Measurements from ENCODE around the gene RERE. TPM values are rescaled to one million over a fixed set of nuclear protein-coding genes. Genes with fewer than 3 reads are reported as not detected.

RERE gene
- total RNA-seq, 4 donors from 2014 or later, result 51.2 to 1,226 (median 253) TPM

DNA sequence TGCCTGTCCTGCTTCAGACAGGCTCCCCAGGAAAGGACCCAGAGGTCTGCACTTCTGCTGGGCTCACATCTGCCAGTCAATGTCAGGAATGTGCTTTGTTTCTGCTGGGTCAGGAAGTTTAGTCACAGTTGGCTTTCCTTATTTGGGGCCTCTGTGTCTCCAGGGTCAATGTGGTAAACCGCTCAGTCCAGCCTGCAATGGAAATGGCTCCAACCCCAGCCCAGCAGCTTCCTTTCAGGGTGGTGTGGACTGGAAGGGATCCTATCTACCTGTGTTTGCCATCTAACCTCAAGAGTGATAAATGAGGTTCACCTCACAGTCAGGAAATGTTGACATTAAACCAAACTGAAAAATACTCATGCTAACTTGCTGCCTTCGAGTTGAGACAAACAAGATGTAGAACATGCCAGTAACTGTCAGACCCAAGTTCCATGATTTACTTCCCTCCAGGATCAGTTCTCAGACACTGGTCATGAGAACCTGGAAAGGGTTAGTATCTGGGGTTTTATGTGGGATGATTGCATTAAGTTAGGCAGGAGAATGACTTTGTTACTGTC lies 40.8 kb upstream of the RERE start:
- Histone ChIP-seq H3K27ac (peak overlapping the region; percentile 30), H3K4me1 (no peaks in the 10 kb centered on the region), H3K9me3 (no peaks in the 10 kb centered on the region), H3K4me3 (no peak overlapping the region), H3K27me3 (no peaks in the 10 kb centered on the region), H3K36me3 (no peaks in the 10 kb centered on the region)
- TF ChIP-seq POLR2A (IDR thresholded peaks at IDR 0.05), result no peak
- TF ChIP-seq, protein P1, sequence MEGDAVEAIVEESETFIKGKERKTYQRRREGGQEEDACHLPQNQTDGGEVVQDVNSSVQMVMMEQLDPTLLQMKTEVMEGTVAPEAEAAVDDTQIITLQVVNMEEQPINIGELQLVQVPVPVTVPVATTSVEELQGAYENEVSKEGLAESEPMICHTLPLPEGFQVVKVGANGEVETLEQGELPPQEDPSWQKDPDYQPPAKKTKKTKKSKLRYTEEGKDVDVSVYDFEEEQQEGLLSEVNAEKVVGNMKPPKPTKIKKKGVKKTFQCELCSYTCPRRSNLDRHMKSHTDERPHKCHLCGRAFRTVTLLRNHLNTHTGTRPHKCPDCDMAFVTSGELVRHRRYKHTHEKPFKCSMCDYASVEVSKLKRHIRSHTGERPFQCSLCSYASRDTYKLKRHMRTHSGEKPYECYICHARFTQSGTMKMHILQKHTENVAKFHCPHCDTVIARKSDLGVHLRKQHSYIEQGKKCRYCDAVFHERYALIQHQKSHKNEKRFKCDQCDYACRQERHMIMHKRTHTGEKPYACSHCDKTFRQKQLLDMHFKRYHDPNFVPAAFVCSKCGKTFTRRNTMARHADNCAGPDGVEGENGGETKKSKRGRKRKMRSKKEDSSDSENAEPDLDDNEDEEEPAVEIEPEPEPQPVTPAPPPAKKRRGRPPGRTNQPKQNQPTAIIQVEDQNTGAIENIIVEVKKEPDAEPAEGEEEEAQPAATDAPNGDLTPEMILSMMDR (IDR thresholded peaks at IDR 0.05), result no peak
- DNase-seq, result no peak
- intact Hi-C loops (cut with DNase I; ENCODE audit: low total_unique reads), result no loop called here

DNA sequence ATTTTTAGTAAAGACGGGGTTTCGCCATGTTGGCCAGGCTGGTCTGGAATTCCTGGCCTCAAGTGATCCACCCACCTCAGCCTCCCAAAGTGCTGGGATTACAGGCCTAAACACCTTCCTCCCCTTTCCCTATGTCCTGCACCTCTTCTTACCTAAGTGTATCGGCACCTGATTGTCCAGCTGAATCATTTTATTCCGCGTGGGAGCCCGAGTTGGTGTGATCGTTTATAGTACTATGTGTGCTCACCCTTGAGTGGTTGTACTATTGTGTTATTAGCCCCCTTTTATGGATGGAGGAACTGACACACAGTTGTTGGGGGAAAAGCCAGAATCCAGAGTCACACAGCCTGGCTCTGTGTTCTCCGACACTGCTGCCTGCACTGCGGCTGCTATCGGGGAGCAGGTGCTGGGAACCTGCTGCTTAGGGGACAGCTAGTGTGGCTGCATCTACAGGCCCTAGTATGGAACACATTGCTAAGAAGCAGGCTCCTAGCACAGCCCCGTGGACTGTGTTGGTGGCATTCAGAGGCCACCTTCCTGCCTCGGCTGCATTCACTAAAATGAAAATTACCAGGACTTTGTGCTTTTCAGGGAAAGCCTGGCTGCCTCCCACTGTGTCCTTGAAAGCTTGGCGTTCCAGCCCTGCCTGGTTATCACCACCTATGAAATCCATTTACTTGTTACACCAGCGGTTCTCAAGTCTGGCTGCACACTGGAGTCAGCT lies 39.4 kb upstream of the RERE start:
- no peak for TF ChIP-seq POLR2A (IDR thresholded peaks at IDR 0.05)
- TF ChIP-seq, protein P1 (IDR thresholded peaks at IDR 0.05), result no peak
- Histone ChIP-seq H3K4me1 (no peaks in the 10 kb centered on the region), H3K36me3 (no peaks in the 10 kb centered on the region), H3K9me3 (no peaks in the 10 kb centered on the region), H3K27me3 (no peaks in the 10 kb centered on the region), H3K27ac (no peak overlapping the region), H3K4me3 (no peak overlapping the region)
- no peak for DNase-seq
- intact Hi-C loops (cut with DNase I; ENCODE audit: low total_unique reads), result no loop called here

- Histone ChIP-seq H3K4me3 (no peak overlapping the region), H3K27ac (no peak overlapping the region), H3K36me3 (no peaks in the 10 kb centered on the region), H3K27me3 (no peaks in the 10 kb centered on the region), H3K9me3 (no peaks in the 10 kb centered on the region), H3K4me1 (no peaks in the 10 kb centered on the region)
- intact Hi-C loops (cut with DNase I; ENCODE audit: low total_unique reads), result no loop called here
- DNase-seq, result no peak
- TF ChIP-seq, protein P1 (IDR thresholded peaks at IDR 0.05), result no peak
- no peak for TF ChIP-seq POLR2A (IDR thresholded peaks at IDR 0.05)
These were observed 36.8 kb upstream of the RERE start for GRCh38 chr1:8854240-8854639.

DNA sequence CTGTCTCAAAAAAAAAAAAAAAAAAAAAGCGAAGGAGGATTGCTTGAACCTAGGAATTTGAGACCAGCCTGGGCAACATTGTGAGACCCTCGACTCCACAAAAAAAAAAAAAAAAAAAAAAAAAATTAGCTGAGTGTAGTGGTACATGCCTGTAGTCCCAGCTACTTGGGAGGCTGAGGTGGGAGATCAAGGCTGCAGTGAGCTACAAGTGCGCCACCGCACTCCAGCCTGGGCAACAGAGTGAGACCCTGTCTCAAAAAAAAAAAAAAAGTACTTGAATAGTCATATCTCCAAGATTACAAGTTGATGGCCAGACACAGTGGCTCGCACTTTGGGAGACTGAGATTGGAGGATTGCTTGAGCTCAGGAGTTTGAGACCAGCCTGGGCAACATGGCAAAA lies 33.6 kb upstream of the RERE start:
- Histone ChIP-seq H3K4me3 (no peak overlapping the region), H3K9me3 (no peaks in the 10 kb centered on the region), H3K36me3 (no peaks in the 10 kb centered on the region), H3K27me3 (no peaks in the 10 kb centered on the region), H3K27ac (no peak overlapping the region), H3K4me1 (no peaks in the 10 kb centered on the region)
- no peak for TF ChIP-seq POLR2A (IDR thresholded peaks at IDR 0.05)
- TF ChIP-seq, protein P1 (IDR thresholded peaks at IDR 0.05), result no peak
- intact Hi-C loops (cut with DNase I; ENCODE audit: low total_unique reads), result no loop called here
- DNase-seq, result no peak

GRCh38 chr1:8848663-8849386 lies 31.4 kb upstream of the RERE start:
- no peaks in the 10 kb centered on the region for H3K4me1 ChIP-seq
- no peaks in the 10 kb centered on the region for H3K9me3 ChIP-seq
- DNase-seq, result peak; percentile 87 to 88
- TF ChIP-seq, protein P1 (IDR thresholded peaks at IDR 0.05), result peak; percentile 92 to 97 (median 94)
- no peak for TF ChIP-seq POLR2A (IDR thresholded peaks at IDR 0.05)
- intact Hi-C loops (cut with DNase I; ENCODE audit: low total_unique reads), result no loop called here
- H3K36me3 ChIP-seq, result no peaks in the 10 kb centered on the region
- peak overlapping the region in 1 of 2 donors; percentile 45 for H3K27ac ChIP-seq
- H3K4me3 ChIP-seq, result no peak overlapping the region
- no peaks in the 10 kb centered on the region for H3K27me3 ChIP-seq

Measured in uterus (tissue), 4 donors.